Fibroblast of lung (primary cell): Measurements from ENCODE around the gene HMX1. TPM values are rescaled to one million over a fixed set of nuclear protein-coding genes. Genes with fewer than 3 reads are reported as not detected.

Experiments
- DNase-seq, 2 donors: peaks; one replicate each; pipeline versions ENCODE4 v3.0.0 to v3.0.0-alpha.2; 2010; ENCODE audit warnings: low read depth in 2 of 2
- H2AFZ ChIP-seq: 2 replicates; pipeline ENCODE4 v1.5.1; 2012; ENCODE audit warnings: low read length, control low read depth, inconsistent platforms
- H3K27ac ChIP-seq: 2 replicates; pipeline ENCODE4 v1.5.1; 2011; ENCODE audit warnings: low read length, control low read depth; ENCODE audit not compliant: insufficient read depth
- H3K27me3 ChIP-seq: 2 replicates; pipeline ENCODE4 v1.5.1; 2011; ENCODE audit warnings: mild to moderate bottlenecking, low read length; ENCODE audit not compliant: control insufficient read depth, insufficient read depth
- H3K36me3 ChIP-seq: 2 replicates; pipeline ENCODE4 v1.5.1; 2011; ENCODE audit warnings: low read length; ENCODE audit not compliant: control insufficient read depth, insufficient read depth
- H3K4me1 ChIP-seq: 2 replicates; pipeline ENCODE4 v1.5.1; 2011; ENCODE audit warnings: low read length; ENCODE audit not compliant: control insufficient read depth, insufficient read depth; ENCODE audit errors: extremely low read depth
- H3K4me2 ChIP-seq: 2 replicates; pipeline ENCODE4 v1.5.1; 2011; ENCODE audit warnings: low read length, control low read depth; ENCODE audit not compliant: insufficient read depth; ENCODE audit errors: extremely low read depth
- H3K4me3 ChIP-seq, 4 experiments: fragments of 200-600 bp in 1 of 4; sonication (generic) in 1 of 4; replicated peaks in 1 of 4; 2 replicates each; pipeline ENCODE4 v1.5.1; 2011 to 2016; ENCODE audit warnings: low read length in 4 of 4, low read depth in 3 of 4, mild to moderate bottlenecking in 3 of 4, control low read depth in 2 of 4, inconsistent platforms in 1 of 4, mixed read lengths in 1 of 4; ENCODE audit not compliant: insufficient read depth in 1 of 4; ENCODE audit errors: control extremely low read depth in 1 of 4
- H3K79me2 ChIP-seq: 2 replicates; pipeline ENCODE4 v1.5.1; 2012; ENCODE audit warnings: mild to moderate bottlenecking, low read length, inconsistent platforms; ENCODE audit not compliant: control insufficient read depth, insufficient read depth
- H3K9ac ChIP-seq: 2 replicates; pipeline ENCODE4 v1.5.1; 2011; ENCODE audit warnings: mild to moderate bottlenecking, low read length, control low read depth; ENCODE audit not compliant: insufficient read depth
- H3K9me3 ChIP-seq: 2 replicates; pipeline ENCODE4 v1.5.1; 2012; ENCODE audit warnings: low read depth, low read length; ENCODE audit not compliant: control insufficient read depth, insufficient read depth
- H4K20me1 ChIP-seq: 2 replicates; pipeline ENCODE4 v1.5.1; 2011; ENCODE audit warnings: low read length; ENCODE audit not compliant: control insufficient read depth, insufficient read depth; ENCODE audit errors: extremely low read depth
- CTCF ChIP-seq, 2 donors: IDR thresholded peaks in 1 of 2; conservative IDR thresholded peaks in 1 of 2; 1 replicate in 1 of 2; 2 replicates in 1 of 2; pipeline ENCODE4 v1.5.1; 2011 to 2012; ENCODE audit warnings: low read length in 2 of 2, control low read depth in 1 of 2, inconsistent platforms in 1 of 2, low read depth in 1 of 2, mild to moderate bottlenecking in 1 of 2
- EZH2 ChIP-seq: IDR thresholded peaks from 2 replicates; pipeline ENCODE4 v1.5.1; 2012; ENCODE audit warnings: low read length, control low read depth, mild to moderate bottlenecking; ENCODE audit errors: missing control alignments
- polyA plus RNA-seq, 2 donors: library from polyadenylated mRNA; depleted of rRNA in 1 of 2; stranded (reverse) in 1 of 2; unstranded in 1 of 2; fragments of >200 nt; gene quantifications; 2 replicates each; pipeline ENCODE4 v1.2.1, GENCODE V29; 2011 to 2012; ENCODE audit warnings: missing spikeins in 1 of 2
- total RNA-seq: library from RNA; depleted of rRNA; stranded (reverse); fragments of >200 nt; gene quantifications from 2 replicates; pipeline ENCODE4 v1.2.1, GENCODE V29; 2014

HMX1 gene
- total and polyA plus RNA-seq, 2 donors (not counting 1 experiment from before 2014, with no cell fraction given), result not detected

GRCh38 chr4:8854016-8854415 is 17.6 kb downstream of the HMX1 start:
- Histone ChIP-seq H3K79me2 (no peaks in the 10 kb centered on the region), H3K9ac (no peak overlapping the region), H2AFZ (no peak overlapping the region), H4K20me1 (no peaks in the 10 kb centered on the region), H3K36me3 (no peaks in the 10 kb centered on the region), H3K9me3 (no peaks in the 10 kb centered on the region), H3K27me3 (peaks cover 35% of the 10 kb centered on the region), H3K4me3 (no peak overlapping the region), H3K4me1 (no peaks in the 10 kb centered on the region), H3K27ac (no peak overlapping the region), H3K4me2 (no peak overlapping the region)
- TF ChIP-seq CTCF (conservative IDR thresholded peaks at IDR 0.05 in 1 of 2, IDR thresholded peaks at IDR 0.05 in 1 of 2; ENCODE audit: low read depth in 1 of 2, low read length in 2 of 2) (no peak), EZH2 (no peak)
- no peak for DNase-seq

GRCh38 chr4:8853249-8853648 is 18.4 kb downstream of the HMX1 start:
- Histone ChIP-seq H3K9me3 (no peaks in the 10 kb centered on the region), H3K27me3 (peaks cover 33% of the 10 kb centered on the region)
- TF ChIP-seq EZH2, result no peak
- TF ChIP-seq CTCF (conservative IDR thresholded peaks at IDR 0.05 in 1 of 2, IDR thresholded peaks at IDR 0.05 in 1 of 2; ENCODE audit: low read depth in 1 of 2, low read length in 2 of 2), result no peak

GRCh38 chr4:8852118-8852704 is 19.4 kb downstream of the HMX1 start:
- Histone ChIP-seq H4K20me1 (no peaks in the 10 kb centered on the region), H3K4me1 (no peaks in the 10 kb centered on the region), H3K36me3 (no peaks in the 10 kb centered on the region), H3K27ac (no peak overlapping the region), H3K27me3 (peaks cover 23% of the 10 kb centered on the region), H3K9ac (no peak overlapping the region), H3K9me3 (no peaks in the 10 kb centered on the region), H3K4me2 (no peak overlapping the region), H2AFZ (no peak overlapping the region), H3K4me3 (no peak overlapping the region), H3K79me2 (no peaks in the 10 kb centered on the region)
- no peak for DNase-seq
- TF ChIP-seq EZH2, result no peak
- TF ChIP-seq CTCF (conservative IDR thresholded peaks at IDR 0.05 in 1 of 2, IDR thresholded peaks at IDR 0.05 in 1 of 2; ENCODE audit: low read depth in 1 of 2, low read length in 2 of 2), result no peak

More at GRCh38 chr4:8853249-8853648, 18.4 kb downstream of the HMX1 start:
- Histone ChIP-seq H3K4me3 (no peak overlapping the region), H3K4me2 (no peak overlapping the region), H3K9ac (no peak overlapping the region), H4K20me1 (no peaks in the 10 kb centered on the region), H3K27ac (no peak overlapping the region), H3K4me1 (no peaks in the 10 kb centered on the region), H2AFZ (no peak overlapping the region), H3K79me2 (no peaks in the 10 kb centered on the region), H3K36me3 (no peaks in the 10 kb centered on the region)
- no peak for DNase-seq
